Esophagus muscularis mucosa (tissue), 3 donors: Measurements from ENCODE around the gene LPCAT2.

Source experiments
- POLR2A ChIP-seq: fragments of 450-650 bp; IDR thresholded peaks from one replicate; pipeline ENCODE4 v1.6.1; 2017; ENCODE audit warnings: antibody characterized with exemption, moderate library complexity, mild to moderate bottlenecking, low read depth
- POLR2AphosphoS5 ChIP-seq, 2 donors: sonication (generic); formaldehyde crosslinking; IDR thresholded peaks; one replicate each; pipeline ENCODE4 v1.6.1; 2017; ENCODE audit warnings: antibody characterized with exemption in 2 of 2
- TF ChIP-seq, protein P1 (sequence below), 3 experiments: fragments of 200-600 bp in 2 of 3; fragments of 450-650 bp in 1 of 3; sonication (generic) in 2 of 3; IDR thresholded peaks; one replicate each; pipeline ENCODE4 v1.5.1; 2017 to 2019; ENCODE audit warnings: antibody characterized with exemption in 3 of 3, mild to moderate bottlenecking in 2 of 3, moderate library complexity in 1 of 3

DNA sequence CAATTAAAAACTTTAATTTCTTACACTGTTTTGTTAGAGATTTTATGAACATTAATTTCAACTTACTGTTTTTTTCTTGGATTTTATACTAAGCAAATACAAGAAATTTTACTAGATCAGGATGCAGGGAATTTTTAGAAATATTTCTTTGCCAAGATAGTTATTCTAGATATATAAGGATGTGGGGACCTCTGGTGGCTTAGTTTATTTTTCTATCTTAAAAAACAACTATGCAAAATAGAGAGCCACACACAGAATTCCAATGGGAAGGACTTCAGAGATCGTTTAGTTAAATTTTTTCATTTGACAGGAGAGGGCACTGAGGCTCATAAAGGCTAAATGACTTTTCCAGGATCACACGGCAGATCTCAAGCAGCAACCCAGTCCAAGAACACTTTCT lies 34.6 kb downstream of the LPCAT2 start:
- TF ChIP-seq, protein P1, sequence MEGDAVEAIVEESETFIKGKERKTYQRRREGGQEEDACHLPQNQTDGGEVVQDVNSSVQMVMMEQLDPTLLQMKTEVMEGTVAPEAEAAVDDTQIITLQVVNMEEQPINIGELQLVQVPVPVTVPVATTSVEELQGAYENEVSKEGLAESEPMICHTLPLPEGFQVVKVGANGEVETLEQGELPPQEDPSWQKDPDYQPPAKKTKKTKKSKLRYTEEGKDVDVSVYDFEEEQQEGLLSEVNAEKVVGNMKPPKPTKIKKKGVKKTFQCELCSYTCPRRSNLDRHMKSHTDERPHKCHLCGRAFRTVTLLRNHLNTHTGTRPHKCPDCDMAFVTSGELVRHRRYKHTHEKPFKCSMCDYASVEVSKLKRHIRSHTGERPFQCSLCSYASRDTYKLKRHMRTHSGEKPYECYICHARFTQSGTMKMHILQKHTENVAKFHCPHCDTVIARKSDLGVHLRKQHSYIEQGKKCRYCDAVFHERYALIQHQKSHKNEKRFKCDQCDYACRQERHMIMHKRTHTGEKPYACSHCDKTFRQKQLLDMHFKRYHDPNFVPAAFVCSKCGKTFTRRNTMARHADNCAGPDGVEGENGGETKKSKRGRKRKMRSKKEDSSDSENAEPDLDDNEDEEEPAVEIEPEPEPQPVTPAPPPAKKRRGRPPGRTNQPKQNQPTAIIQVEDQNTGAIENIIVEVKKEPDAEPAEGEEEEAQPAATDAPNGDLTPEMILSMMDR (IDR thresholded peaks at IDR 0.05): peak; percentile 33 to 42 (median 35)
- TF ChIP-seq POLR2AphosphoS5 (IDR thresholded peaks at IDR 0.05) (no peak), POLR2A (no peak)
